Measurements from ENCODE around the gene FIBIN.
"Not testable (repeated sequence)": the region's sequence is repeated elsewhere in the genome, so short reads cannot be mapped to it uniquely, and the experiment has no call there.

- not testable (repeated sequence) for TF ChIP-seq CTCF (IDR thresholded peaks at IDR 0.05; ENCODE audit: poor library complexity, severe bottlenecking); EP300 (conservative IDR thresholded peaks at IDR 0.05; ENCODE audit: poor library complexity, severe bottlenecking); EZH2 (IDR thresholded peaks at IDR 0.05; ENCODE audit: borderline replicate concordance, insufficient read depth, low read length, poor library complexity, severe bottlenecking); RAD21 (conservative IDR thresholded peaks at IDR 0.05); MXI1 (conservative IDR thresholded peaks at IDR 0.05; ENCODE audit: poor library complexity, severe bottlenecking)
- TF ChIP-seq, protein P1, sequence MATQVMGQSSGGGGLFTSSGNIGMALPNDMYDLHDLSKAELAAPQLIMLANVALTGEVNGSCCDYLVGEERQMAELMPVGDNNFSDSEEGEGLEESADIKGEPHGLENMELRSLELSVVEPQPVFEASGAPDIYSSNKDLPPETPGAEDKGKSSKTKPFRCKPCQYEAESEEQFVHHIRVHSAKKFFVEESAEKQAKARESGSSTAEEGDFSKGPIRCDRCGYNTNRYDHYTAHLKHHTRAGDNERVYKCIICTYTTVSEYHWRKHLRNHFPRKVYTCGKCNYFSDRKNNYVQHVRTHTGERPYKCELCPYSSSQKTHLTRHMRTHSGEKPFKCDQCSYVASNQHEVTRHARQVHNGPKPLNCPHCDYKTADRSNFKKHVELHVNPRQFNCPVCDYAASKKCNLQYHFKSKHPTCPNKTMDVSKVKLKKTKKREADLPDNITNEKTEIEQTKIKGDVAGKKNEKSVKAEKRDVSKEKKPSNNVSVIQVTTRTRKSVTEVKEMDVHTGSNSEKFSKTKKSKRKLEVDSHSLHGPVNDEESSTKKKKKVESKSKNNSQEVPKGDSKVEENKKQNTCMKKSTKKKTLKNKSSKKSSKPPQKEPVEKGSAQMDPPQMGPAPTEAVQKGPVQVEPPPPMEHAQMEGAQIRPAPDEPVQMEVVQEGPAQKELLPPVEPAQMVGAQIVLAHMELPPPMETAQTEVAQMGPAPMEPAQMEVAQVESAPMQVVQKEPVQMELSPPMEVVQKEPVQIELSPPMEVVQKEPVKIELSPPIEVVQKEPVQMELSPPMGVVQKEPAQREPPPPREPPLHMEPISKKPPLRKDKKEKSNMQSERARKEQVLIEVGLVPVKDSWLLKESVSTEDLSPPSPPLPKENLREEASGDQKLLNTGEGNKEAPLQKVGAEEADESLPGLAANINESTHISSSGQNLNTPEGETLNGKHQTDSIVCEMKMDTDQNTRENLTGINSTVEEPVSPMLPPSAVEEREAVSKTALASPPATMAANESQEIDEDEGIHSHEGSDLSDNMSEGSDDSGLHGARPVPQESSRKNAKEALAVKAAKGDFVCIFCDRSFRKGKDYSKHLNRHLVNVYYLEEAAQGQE (IDR thresholded peaks at IDR 0.05; ENCODE audit: borderline replicate concordance) = not testable (repeated sequence)
Measured at GRCh38 chr11:26977209-26977608, 16.7 kb upstream of the FIBIN start.
